ENCODE data around the gene THRSP.
"Not testable (repeated sequence)": the region's sequence is repeated elsewhere in the genome, so short reads cannot be mapped to it uniquely, and the experiment has no call there.

Gene THRSP

DNA sequence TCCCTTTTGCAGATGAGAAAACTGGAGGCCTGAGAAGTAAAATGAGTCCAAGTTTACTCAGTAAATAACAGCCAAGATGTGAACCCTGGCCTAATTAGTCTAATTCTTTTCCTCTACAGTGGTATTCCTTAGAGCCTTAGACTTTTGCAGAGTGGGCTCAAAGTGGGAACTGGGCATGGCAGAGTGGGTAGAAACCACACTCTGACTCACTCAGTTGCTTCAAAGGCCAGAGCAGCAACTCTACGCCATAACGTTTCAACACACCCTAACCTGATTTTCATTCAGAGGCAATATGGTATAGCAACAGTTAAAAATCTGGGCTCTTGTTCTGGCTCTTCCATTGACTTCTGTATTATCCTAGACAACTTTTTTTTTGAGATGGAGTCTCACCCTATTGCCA, 2.8 kb downstream of the THRSP start:
- H3K27me3 Mint-ChIP-seq, result no peaks in the 10 kb centered on the region

GRCh38 chr11:78067704-78068103, 4.0 kb downstream of the THRSP start:
- H3K27me3 Mint-ChIP-seq, result no peaks in the 10 kb centered on the region
- peaks cover 7 to 22% of the 10 kb centered on the region in 2 donors for H3K4me1 Mint-ChIP-seq
- ATAC-seq (replicated peaks) (no peak), DNase-seq (no peak)
- H3K36me3 Mint-ChIP-seq, result peaks cover 39 to 51% of the 10 kb centered on the region in 2 donors
- peaks cover 0 to 6% of the 10 kb centered on the region in 2 donors for H3K9me3 Mint-ChIP-seq
- no peak overlapping the region for H3K27ac Mint-ChIP-seq
- H3K4me3 Mint-ChIP-seq, result no peak overlapping the region

More for the DNA sequence above, 2.8 kb downstream of the THRSP start:
- Mint-ChIP-seq H3K4me3 (no peak overlapping the region), H3K36me3 (peaks cover 32 to 42% of the 10 kb centered on the region in 2 donors), H3K9me3 (peaks cover 0 to 6% of the 10 kb centered on the region in 2 donors), H3K27ac (no peak overlapping the region), H3K4me1 (peaks cover 2 to 13% of the 10 kb centered on the region in 2 donors)
- no peak for DNase-seq
- ATAC-seq (replicated peaks), result no peak

GRCh38 chr11:78069465-78069864, 5.8 kb downstream of the THRSP start:
- no peak overlapping the region for H3K27ac Mint-ChIP-seq
- no peak for ATAC-seq (replicated peaks)
- H3K4me1 Mint-ChIP-seq, result peaks cover 7 to 33% of the 10 kb centered on the region in 2 donors
- DNase-seq, result no peak
- H3K27me3 Mint-ChIP-seq, result no peaks in the 10 kb centered on the region
- no peak overlapping the region for H3K4me3 Mint-ChIP-seq
- peaks cover 36 to 47% of the 10 kb centered on the region in 2 donors for H3K36me3 Mint-ChIP-seq
- peaks cover 0 to 6% of the 10 kb centered on the region in 2 donors for H3K9me3 Mint-ChIP-seq

DNA sequence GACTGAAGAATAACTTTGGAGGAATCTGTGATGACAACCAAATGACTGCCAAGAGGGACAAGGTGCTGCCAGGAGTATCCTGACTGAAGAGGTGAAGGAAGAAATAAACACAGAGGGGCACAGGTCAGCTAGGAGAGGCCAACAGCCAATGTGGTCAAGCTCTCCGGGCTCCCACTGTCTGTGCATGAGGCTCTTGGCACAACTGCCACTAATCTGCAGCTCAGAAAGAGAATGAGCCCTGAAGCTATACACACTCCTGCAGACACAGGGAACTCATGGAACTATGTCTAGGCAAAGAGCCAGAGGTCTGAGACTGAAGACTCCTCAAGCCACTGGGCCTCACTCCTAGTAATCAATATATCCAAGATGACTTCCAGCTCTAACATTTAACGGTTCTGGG, 7.0 kb downstream of the THRSP start:
- H3K4me3 Mint-ChIP-seq, result no peak overlapping the region
- peaks cover 37 to 47% of the 10 kb centered on the region in 2 donors for H3K36me3 Mint-ChIP-seq
- H3K4me1 Mint-ChIP-seq, result peaks cover 8 to 34% of the 10 kb centered on the region in 2 donors
- DNase-seq (no peak), ATAC-seq (replicated peaks) (no peak)
- peaks cover 0 to 6% of the 10 kb centered on the region in 2 donors for H3K9me3 Mint-ChIP-seq
- no peaks in the 10 kb centered on the region for H3K27me3 Mint-ChIP-seq
- H3K27ac Mint-ChIP-seq, result no peak overlapping the region

DNA sequence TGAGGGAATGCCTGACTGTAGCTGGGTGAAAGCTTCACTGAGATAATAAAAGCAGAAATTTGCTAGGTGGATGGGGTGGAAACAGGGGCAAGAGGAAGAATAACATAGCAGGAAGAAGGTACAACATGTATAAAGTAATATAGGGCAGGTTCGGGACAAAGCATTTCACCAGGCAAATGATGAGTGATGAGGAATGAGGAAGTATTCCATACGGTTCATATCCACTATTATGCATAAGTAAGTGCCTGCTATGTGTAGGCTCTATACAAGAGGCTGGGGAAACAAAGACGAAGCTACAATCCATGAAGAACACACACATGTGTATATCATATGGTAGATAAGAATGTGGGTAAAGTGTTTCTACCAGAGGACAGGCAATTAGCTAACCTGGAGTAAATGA, 8.1 kb downstream of the THRSP start:
- H3K4me1 Mint-ChIP-seq, result peaks cover 16 to 40% of the 10 kb centered on the region in 2 donors
- no peak overlapping the region for H3K4me3 Mint-ChIP-seq
- H3K36me3 Mint-ChIP-seq, result peaks cover 37 to 50% of the 10 kb centered on the region in 2 donors
- ATAC-seq (replicated peaks), result no peak
- H3K27me3 Mint-ChIP-seq, result no peaks in the 10 kb centered on the region
- peaks cover 0 to 6% of the 10 kb centered on the region in 2 donors for H3K9me3 Mint-ChIP-seq
- no peak for DNase-seq
- no peak overlapping the region for H3K27ac Mint-ChIP-seq

GRCh38 chr11:78072455-78072854, 8.8 kb downstream of the THRSP start:
- Mint-ChIP-seq H3K27me3 (no peaks in the 10 kb centered on the region), H3K9me3 (peaks cover 0 to 3% of the 10 kb centered on the region in 2 donors), H3K4me1 (peaks cover 18 to 44% of the 10 kb centered on the region in 2 donors), H3K27ac (peak overlapping the region; percentile 3), H3K36me3 (peaks cover 35 to 45% of the 10 kb centered on the region in 2 donors), H3K4me3 (no peak overlapping the region)
- ATAC-seq (replicated peaks) (no peak), DNase-seq (no peak)

DNA sequence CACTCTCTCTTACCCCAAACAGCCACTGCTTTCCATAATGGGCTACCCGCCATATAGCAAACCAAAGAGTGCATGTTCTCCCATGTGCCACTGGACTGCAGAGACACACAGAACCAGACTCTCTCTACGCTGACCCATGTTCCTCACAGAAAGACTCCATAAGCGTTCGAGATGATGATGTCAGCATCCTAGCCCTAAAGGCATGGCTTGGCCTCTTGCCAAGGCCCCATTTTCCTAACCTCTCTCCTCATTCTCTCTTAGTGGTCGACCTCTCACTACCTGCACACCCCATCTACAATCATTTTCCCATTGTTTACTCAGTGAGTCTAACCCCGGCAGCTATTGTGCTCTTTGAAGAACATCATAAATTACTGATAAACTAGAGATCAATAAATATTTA, 11.1 kb downstream of the THRSP start:
- Mint-ChIP-seq H3K36me3 (peaks cover 21 to 28% of the 10 kb centered on the region in 2 donors), H3K27me3 (no peaks in the 10 kb centered on the region), H3K4me1 (peaks cover 27 to 59% of the 10 kb centered on the region in 2 donors), H3K27ac (no peak overlapping the region), H3K9me3 (no peaks in the 10 kb centered on the region), H3K4me3 (no peak overlapping the region)
- ATAC-seq (replicated peaks), result no peak
- no peak for DNase-seq

- DNase-seq, result no peak
- Mint-ChIP-seq H3K4me1 (peaks cover 29 to 60% of the 10 kb centered on the region in 2 donors), H3K9me3 (no peaks in the 10 kb centered on the region), H3K36me3 (peaks cover 19 to 22% of the 10 kb centered on the region in 2 donors), H3K4me3 (no peak overlapping the region), H3K27ac (peak overlapping the region; percentile 1), H3K27me3 (no peaks in the 10 kb centered on the region)
- no peak for ATAC-seq (replicated peaks)
Measured at GRCh38 chr11:78076733-78077403, 13.2 kb downstream of the THRSP start.

DNA sequence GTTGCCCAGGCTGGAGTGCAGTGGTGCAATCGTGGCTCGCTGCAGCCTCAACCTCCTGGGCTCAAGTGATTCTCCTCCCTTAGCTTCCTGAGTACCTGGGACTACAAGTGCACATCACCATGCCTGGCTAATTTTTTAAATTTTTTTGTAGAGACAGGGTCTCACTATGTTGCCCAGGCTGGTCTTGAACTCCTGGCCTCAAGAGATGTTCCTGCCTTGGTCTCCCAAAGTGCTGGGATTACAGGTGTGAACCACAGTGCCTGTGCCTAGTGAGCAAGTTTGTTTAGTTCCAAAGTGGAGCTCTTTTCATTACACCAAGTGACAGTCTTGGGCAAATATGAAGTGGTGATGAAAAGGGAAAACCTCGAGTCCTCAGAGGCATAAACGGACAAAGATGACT, 13.9 kb downstream of the THRSP start:
- DNase-seq; ATAC-seq (replicated peaks); H3K27me3 Mint-ChIP-seq; H3K27ac Mint-ChIP-seq; H3K9me3 Mint-ChIP-seq: not testable (repeated sequence)
- peak overlapping the region in 1 of 2 donors; percentile 29 for H3K4me3 Mint-ChIP-seq
- H3K36me3 Mint-ChIP-seq, result peaks cover 15 to 18% of the 10 kb centered on the region in 2 donors
- H3K4me1 Mint-ChIP-seq, result peaks cover 25 to 56% of the 10 kb centered on the region in 2 donors

GRCh38 chr11:78078218-78079167, 14.8 kb downstream of the THRSP start:
- Mint-ChIP-seq H3K27ac (peak overlapping the region; percentile 90), H3K36me3 (peaks cover 12 to 16% of the 10 kb centered on the region in 2 donors), H3K9me3 (no peaks in the 10 kb centered on the region), H3K4me1 (peaks cover 23 to 51% of the 10 kb centered on the region in 2 donors), H3K27me3 (no peaks in the 10 kb centered on the region), H3K4me3 (peak overlapping the region; percentile 90 to 91)
- DNase-seq (no peak), ATAC-seq (replicated peaks) (no peak)

GRCh38 chr11:78079232-78080083, 15.8 kb downstream of the THRSP start, which contains the start of gene NDUFC2:
Gene NDUFC2, minus strand, starts transcription at chr11:78079862. Its CDS starts 118 bp downstream, at chr11:78079744.
- DNase-seq, result peak; percentile 67
- H3K27me3 Mint-ChIP-seq, result no peaks in the 10 kb centered on the region
- H3K27ac Mint-ChIP-seq, result peak within 1 kb of the TSS; percentile 90
- H3K4me3 Mint-ChIP-seq, result peak within 1 kb of the TSS; percentile 90 to 91
- peaks cover 23 to 44% of the 10 kb centered on the region in 2 donors for H3K4me1 Mint-ChIP-seq
- H3K36me3 Mint-ChIP-seq, result peaks cover 10 to 14% of the 10 kb centered on the region in 2 donors
- peak; percentile 87 to 88 for ATAC-seq (replicated peaks)
- no peaks in the 10 kb centered on the region for H3K9me3 Mint-ChIP-seq

DNA sequence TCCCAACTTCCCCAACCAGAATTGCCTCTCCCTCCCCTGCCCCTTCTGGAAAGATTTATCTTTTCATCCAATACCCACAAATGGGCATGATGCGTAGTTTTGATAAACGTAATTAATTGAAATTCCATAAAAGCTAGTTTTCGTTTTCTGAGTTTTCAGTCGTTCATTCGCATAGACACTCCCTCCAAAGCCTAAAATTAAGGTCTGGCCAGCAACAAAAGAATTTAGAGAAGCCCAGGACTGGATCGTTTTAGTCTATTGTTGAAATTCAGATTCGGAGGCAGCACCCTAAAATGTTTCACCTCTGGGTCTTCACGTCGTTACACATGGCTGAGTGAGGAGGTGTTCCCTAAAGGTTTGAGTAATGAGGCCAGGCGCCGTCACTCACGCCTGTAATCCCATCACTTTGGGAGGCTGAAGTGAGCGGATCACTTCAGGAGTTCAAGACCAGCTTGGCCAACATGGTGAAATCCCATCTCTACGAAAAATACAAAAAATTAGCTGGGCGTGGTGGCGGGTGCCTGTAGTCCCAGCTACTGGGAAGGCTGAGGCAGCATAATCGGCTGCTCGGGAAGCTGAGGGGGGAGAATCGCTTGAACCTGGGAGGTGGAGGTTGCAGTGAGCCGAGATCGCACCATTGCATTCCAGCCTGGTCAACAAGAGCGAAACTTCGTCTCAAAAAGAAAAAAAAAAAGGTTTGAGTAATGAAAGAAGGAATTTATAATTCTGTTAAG, 16.6 kb downstream of the THRSP start:
- DNase-seq (no peak), ATAC-seq (replicated peaks) (no peak)
- Mint-ChIP-seq H3K36me3 (peaks cover 7 to 8% of the 10 kb centered on the region in 2 donors), H3K4me1 (peaks cover 20 to 38% of the 10 kb centered on the region in 2 donors), H3K27me3 (no peaks in the 10 kb centered on the region), H3K4me3 (peak overlapping the region; percentile 90 to 91), H3K27ac (peak overlapping the region; percentile 90), H3K9me3 (no peaks in the 10 kb centered on the region)

GRCh38 chr11:78080818-78081495, 17.3 kb downstream of the THRSP start:
- Mint-ChIP-seq H3K9me3 (no peaks in the 10 kb centered on the region), H3K27me3 (no peaks in the 10 kb centered on the region), H3K4me1 (peaks cover 18 to 33% of the 10 kb centered on the region in 2 donors), H3K4me3 (peak overlapping the region in 1 of 2 donors; percentile 42), H3K27ac (no peak overlapping the region), H3K36me3 (peaks cover 5 to 7% of the 10 kb centered on the region in 2 donors)
- DNase-seq (no peak), ATAC-seq (replicated peaks) (no peak)
